GM21360 (cell line): ENCODE data around the gene PLXNB2.
A peak's percentile ranks its signal among the peaks of the same experiment; 100 is the strongest.
"Not testable (repeated sequence)": the region's sequence is repeated elsewhere in the genome, so short reads cannot be mapped to it uniquely, and the experiment has no call there.

Experiments
- ATAC-seq: cut with Tn5 transposase; IDR thresholded peaks from one replicate; pipeline ENCODE4 v1.9.1; 2021; ENCODE audit warnings: mild to moderate bottlenecking, moderate library complexity; ENCODE audit not compliant: unreplicated experiment

PLXNB2 gene

DNA sequence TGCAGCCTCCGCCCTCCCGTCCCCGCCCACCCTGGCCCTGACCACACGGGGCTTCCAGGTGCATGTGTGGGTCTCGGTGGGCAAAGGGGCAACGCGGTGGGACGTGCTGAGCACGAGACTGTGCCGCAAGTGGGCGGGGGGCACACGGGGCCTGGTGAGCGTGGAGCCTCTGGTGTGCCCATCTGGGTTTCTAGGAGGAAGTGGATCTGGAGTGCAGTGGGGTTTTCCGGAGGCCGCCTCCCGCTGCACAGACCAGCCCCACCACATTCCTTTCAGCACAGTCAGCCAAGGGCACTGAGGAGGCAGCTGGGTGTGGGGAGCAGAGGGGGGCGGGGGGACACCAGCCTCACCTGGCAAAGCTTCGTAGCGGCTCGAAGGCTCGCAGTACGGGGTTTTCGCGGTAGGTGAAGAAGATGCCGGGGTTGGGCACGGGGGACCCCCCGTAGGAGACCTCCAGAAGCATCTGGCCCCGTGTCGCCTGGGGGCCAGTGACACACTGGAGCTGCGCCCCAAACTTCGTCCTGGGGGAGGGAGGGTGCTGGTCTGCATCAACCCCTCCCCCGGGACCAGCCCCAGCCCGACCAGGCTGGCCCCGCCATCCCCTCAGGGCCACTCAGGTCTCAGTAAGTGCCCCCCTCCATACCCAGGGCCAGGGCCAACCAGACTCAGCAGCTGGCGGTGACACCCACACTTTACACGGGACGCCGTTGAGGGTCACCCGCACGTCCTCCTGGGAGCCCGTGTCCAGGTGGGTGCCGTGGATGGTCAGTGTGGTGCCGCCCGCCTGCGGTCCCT is 24.9 kb downstream of the PLXNB2 start:
- ATAC-seq: no peak

DNA sequence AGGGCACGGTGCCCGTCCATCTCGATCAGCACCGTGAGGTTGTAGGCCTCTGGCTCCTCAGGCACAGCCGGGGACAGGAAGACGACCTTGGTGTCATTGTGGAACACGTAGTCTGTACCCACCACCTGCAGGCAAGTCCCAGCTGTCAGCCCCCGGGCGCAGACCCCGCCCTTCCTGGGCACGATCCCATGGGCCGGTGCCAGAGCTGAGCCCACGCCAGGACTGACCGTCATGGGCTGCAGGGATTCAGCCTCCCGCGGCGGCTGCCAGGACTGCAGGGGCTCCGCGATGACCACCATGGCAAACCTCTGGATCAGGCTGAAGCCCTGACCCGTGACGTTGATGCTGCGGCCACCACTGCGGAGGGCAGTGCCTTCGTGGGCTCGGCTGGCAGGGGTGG is 25.5 kb downstream of the PLXNB2 start:
- ATAC-seq: no peak

DNA sequence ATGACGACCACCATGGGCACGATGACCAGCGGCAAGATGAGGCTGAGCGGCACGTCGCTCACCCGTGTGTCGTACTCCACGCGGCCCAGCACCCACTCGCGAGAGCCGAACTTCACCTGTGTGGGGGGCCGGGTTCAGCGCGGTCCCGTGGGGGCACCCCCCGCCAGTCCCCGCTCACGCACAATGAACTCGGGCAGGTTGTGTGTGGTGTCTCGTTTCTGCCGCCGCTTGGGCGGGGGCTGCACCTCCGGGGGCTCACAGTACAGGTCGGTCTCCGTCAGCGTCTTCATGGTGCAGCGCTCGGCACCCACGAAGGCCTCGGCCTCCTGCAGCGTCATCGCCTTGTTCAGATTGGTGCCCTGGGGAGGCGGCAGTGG is 26.1 kb downstream of the PLXNB2 start:
- no peak for ATAC-seq

DNA sequence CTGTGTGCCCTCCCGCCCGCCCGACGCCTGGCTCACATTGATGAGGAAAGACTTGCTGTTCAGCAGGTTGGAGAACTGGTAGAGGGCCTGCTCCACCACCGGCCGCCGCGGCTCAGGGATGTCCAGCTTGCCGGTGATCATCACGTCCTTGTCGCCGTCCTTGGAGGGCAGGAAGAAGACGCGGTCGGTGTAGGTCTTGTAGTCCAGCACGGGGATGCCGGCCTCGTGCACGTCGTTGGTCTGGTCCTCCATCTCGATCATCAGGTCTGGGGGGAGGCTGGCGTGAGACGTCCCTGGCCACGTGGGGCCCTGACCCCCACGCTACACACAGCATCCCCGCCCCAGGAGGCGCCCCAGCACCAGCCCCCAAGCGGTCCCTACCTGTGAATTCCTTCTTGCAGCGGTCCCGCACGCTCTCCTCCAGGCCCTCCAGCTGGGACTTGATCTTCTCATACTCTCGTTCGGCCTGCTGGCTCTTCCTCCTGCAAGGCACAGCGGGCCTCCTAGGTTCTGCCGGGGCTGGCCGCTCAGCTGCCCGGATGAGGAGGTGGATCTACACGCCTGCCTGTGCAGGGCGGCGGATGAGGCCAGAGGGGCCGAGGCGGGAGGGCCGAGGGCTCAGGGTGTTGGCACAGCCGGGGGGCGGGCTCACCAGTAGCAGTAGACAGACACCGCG is 26.6 kb downstream of the PLXNB2 start:
- ATAC-seq: no peak

DNA sequence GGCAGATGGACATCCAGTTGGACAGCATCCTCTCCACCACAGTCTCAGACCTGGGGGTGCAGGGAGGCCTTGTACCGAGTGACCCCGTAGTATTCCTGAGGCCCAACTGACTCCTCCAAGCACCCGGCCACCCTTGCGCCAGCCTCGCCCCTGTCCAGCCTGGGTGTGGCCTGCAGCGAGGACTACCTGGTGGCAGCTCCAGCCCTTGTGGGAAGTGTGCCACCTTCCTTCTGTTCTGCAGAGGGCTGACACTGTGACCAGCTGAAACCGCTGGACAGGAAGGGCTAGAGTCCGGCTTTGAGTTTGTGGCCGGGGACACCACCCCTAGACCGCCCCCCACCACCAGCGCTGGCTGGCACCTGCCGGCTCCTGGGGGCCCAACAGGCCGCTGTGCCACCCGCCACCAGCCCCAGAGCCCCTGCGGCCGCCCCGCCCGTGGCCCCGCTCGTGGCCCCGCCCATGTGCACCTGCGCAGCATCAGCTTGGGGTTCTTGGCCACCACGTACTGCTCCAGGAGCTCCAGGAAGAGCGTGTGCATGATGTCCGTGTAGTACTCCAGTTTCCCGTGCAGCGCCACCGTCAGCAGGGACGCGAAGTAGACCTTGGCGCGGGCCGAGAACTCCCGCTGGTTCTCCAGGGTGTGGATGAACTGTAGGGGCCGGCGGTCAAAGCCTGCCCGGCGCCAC is 27.3 kb downstream of the PLXNB2 start:
- no peak for ATAC-seq

DNA sequence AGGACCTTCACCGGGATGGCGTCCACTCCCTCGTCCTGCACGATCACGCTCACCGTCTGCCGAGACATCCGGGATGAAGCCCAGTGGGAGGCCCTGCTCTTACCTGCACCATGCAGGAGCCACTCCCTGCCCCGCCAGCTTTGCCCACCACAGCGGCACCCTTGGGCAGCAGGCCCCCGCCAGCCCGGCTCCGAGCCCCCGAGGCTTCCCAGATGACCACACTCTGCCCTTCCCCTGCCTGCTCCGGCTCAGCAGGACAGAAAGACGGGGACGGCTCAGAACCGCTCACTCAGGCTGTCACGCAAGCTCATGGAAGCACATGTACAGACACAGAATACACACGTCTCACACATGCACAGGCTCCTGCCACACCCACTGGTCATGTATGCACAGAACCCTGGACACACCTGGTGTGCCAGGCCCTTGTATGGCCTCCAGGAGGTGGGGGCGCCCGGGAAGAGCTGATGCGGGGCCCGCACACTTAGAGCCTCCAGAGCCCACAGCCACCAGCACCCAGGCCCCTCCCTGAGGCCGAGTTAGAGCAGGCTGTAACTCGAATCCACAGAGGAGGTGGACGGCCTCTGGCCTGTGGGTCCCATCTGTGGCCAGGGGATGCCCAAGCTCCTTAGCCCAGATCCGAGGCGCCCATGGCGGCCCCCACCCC is 28.4 kb downstream of the PLXNB2 start:
- ATAC-seq: no peak

DNA sequence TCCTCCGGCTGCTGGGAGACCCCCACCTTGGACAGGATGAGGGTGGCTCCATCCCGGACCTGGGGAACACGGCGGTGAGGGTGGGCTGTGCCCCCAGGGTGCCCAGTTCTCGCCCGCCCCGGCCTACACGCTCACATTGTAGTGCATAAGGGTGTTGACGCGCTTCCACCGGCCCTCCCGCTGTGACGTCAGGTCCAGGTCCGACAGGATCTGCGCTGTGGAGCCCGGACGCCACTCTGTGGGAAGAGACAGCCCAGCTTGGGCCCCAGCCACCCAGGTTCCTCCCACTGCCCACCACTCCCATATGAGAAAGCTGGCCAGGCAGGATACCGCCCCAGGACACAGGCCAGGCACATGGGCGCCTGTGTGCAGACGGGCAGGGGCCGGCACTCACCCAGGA is 29.0 kb downstream of the PLXNB2 start:
- ATAC-seq: no peak

DNA sequence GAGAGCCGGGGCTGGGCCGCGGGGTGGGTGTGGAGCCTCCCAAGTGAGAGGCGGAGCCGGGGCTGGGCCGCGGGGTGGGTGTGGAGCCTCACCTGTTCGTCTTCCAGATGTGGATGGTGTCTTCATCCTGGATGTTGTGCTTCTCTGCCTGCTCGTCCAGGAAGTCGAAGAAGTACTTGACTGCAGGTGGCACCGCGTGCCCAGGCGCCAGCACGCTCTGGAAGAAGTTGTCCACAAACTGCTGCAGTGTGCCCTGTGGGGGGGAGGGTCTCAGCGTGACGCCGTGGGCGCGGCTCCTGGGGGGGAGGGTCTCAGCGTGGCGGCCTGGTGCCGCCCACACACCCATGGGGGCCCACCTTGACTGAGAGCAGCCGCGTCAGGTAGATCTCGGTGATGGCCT is 29.7 kb downstream of the PLXNB2 start:
- no peak for ATAC-seq

DNA sequence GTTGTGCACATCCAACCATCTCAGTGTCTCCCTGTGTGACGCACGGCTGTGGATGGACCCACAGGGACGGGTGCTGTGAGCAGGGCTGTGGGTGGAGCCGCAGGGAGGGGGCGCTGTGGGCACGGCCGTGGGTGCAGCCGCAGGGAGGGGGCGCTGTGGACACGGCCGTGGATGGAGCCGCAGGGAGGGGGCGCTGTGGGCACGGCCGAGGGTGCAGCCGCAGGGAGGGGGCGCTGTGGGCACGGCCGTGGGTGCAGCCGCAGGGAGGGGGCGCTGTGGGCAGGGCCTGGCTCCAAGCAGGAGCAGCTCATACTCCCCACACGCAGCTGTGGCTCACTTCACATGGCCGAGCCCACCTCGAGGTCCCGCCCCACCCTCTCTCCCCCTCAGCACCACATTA is 31.3 kb downstream of the PLXNB2 start:
- ATAC-seq: peak; percentile 51

DNA sequence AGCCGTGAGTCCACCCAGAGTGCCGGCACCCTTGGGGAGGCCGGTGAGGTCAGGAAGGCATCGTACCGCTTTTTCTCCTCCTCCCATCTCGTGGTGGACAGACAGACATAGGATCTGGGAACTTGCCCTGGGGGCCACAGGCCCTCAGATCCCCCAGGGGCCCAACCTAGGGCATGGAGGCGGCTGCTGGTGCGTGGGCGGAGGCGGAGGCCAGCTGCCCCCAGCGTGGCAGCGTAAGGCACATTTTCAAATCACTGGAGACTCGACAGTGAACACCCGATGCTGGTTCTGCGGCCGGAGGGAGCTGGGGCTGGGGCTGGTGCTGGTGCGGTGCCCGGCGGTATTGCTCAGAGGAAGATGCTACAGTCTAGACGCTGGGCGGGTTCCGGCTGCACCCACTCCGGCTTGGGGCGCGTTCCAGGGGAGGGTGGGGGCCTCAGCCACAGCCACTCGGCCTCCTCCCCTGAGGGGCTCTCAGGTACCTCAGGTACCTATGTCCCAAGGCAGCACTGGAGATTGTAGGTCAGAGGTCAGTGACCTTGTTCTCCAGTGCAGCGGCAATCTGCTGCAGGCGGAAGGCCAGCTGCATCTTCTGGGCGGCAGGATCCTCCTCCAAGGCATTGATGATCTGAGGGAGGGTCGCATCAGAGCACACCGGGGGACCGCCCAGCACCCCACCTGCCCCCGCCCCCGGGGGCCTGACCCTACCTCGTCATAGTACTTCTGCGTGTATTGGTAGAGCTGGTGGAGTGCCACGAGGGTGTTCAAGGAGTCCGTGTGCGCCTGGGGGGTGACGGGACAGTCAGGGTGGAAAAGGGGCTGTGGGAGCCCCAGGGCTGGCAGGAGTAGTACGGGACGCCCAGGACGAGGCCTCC is 32.0 kb downstream of the PLXNB2 start:
- ATAC-seq: no peak

DNA sequence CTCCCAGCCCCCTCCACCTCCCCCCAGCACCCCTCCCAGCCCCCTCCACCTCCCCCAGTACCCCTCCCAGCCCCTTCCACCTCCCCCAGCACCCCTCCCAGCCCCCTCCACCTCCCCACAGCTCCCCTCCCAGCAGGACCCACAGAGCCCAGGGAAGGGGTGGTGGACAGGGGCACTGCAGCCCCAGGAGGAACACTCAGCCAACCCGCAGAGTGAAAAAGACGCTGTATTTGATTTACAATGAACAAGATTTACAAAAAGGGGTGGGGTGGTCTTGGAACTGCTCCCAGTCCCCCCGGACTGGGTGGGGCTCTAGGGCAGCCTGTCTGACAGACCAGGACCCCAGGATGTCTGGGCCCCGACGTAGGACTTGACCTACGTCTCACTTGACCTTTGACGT is 32.7 kb downstream of the PLXNB2 start:
- ATAC-seq: no peak

DNA sequence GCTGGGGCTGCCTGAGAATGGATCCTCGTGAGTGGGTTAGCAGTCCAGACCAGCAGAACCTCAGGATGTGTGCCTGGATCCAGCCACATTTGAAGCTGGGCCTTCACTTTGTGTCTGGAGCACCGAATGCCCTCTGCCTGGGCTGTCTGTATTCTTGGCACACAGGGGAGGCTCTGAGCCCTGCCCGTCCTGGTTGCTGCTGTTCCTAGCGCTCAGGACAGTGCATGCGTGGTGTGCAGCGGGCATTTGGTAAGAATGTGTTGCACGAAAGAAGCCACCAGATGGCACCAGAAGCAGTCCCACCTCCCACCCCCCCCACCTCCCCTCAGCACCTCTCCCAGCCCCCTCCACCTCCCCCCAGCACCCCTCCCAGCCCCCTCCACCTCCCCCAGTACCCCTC is 33.1 kb downstream of the PLXNB2 start:
- no peak for ATAC-seq

DNA sequence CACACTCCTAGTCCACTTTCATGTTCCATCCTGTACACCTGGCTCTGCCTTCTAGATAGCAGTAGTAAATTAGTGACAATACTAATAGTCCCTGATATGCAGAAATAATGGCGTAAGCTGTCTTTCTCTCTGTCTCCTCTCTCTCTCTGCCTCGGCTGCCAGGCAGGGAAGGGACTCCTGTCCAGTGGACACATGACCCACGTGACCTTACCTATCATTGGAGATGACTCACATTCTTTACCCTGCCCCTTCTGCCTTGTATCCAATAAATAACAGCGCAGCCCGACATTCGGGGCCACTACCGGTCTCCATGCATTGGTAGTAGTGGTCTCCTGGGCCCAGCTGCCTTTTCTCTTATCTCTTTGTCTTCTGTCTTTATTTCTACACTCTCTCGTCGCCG is 33.7 kb downstream of the PLXNB2 start:
- not testable (repeated sequence) for ATAC-seq

DNA sequence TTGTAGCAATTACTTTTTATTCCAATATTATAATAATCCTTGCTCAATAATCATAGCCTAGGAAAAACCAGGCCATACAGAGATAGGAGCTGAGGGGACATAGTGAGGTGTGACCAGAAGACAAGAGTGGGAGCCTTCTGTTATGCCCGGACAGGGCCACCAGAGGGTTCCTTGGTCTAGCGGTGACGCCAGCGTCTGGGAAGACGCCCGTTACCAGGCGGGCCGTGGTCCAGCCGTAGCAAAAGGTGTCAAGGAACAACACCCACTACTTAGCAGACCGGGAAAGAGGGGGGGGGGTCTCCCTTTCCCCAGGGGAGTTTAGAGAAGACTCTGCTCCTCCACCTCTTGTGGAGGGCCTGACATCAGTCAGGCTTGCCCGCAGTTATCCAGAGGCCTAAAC is 34.1 kb downstream of the PLXNB2 start:
- ATAC-seq: not testable (repeated sequence)

DNA sequence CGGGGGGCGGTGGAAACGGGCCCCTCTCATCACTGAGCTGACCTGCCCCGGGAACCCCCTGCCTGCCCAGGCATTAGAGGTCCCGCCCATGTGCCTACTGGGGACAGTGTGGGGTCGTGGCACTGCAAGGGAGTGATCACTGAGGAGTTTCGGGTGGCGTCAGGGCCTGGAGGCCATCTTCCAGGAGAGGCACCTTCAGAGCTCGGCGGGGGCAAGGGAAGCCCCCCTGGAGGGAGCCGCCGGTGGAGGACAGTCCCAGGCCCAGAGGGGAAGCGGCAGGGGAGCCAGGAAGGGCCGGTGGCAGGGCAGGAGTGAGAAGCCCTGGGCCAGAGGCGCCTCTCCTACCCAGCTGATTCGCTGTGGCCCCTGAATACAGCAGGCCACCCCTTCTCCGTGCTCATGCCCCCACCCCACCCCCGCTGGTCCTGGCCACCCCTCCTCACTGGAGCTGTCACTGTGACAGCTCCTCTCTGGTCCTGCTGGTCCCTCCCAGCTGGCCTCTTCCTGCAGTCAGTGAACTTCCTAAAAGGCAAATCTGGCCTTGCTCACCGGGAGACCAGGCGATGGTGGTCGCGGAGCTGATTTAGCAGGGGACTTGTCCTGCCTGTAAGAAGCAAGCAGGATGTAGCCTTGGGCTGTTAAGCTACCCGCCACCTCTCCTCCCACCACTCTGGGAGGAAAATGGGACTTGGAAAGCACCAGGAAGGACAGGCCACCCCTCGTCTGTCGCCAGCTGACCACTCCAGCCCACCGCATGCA is 35.2 kb downstream of the PLXNB2 start:
- ATAC-seq: no peak

DNA sequence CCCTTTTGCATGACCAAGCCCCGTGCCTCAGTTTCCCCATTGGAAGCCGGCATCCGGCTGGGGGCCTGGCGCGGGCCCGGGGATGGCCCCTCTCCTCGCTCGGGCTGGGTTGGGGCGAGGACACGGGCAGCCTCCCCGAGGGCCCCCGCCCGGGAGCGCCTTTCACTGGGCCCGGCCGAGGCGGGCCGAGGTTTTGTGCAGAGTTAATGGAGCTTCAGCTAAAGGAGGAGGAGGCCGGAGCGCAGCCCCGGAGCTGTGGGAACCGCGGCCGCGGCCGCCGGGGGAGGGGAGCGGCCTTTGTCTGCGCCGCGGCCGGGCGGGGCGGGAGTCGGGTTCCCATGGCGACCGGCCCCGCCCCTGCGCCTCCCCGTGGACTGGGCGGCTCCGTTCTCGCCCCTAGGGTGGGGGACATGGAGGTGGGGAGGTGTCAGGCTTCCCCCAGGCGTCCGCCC is 35.9 kb downstream of the PLXNB2 start:
- no peak for ATAC-seq

DNA sequence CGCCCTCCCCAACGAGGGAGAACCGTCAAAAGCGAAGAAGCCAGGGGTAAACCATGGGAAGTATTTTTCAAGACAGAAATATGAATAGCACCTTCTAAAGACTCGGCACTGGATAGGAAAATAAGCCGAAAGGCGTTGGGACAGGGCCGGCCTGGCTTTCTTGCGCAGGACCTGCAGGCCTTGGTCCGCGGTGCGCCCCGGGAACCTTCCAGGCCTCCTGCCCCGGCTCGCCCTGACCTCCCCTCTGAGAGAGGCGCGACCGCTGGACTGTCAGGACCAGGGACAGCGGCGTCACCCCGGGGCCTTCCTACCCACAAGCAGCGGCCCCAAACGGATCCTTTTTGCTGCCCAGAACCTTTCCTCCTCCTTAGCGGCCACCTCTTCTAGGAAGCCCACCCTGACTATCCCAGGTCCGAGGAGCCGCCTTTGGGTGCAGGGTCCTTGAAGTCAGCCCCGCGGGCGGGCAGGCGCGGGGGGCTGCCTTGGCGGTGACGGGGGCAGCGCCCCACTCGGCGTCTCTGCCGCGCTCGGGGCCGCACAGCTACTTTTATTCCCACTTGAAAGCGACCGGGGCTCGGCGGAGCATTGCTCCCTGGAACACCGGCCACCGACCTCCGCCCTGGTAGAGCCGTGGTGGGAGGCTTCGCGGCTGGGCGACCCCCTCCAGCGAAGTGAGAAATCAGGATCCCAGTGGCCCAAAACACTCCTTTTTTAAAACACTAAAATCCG is 36.6 kb downstream of the PLXNB2 start:
- no peak for ATAC-seq

DNA sequence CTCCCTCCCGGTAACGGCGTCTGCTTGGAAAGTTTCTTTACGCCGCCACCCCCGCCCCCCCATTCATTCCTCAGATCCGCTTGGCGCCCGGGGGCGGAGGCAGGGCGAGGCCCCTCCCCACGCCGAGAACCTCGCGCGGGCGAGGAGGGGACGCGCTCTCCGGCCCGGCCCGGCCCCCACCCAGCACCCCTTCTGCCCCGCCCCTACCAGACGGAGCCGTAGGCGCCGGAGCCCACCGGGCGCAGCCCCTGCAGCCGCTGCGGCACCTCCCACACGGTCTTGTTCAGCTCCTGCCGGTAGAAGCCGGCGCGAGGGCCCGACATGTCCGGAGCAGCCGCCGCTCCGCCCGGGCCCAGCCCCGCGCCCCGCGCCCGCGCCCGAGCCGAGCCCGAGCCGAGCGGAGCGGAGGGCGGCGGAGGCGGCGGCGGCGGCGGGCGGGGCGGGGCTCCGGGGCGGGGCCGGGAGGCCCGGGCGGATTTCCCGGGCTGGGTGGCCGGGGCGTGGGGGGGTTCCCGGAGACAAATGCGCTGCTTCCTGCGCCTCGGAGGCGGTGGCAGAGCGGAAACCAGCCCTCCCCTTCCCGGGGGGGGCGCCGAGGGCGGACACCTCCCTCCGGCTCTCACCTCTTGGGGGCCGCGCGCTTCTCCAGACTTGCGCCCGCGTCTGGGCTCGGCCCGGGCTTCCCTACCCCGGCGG is 37.3 kb downstream of the PLXNB2 start, which contains the start of gene MAPK11:
TSS of gene MAPK11 (minus strand) at position 411 of the 696 bp plus-strand sequence. CDS start at position 323, 88 bp downstream.
- no peak for ATAC-seq
